Measurements from ENCODE around the gene PPP2R2D.

The PPP2R2D gene

DNA sequence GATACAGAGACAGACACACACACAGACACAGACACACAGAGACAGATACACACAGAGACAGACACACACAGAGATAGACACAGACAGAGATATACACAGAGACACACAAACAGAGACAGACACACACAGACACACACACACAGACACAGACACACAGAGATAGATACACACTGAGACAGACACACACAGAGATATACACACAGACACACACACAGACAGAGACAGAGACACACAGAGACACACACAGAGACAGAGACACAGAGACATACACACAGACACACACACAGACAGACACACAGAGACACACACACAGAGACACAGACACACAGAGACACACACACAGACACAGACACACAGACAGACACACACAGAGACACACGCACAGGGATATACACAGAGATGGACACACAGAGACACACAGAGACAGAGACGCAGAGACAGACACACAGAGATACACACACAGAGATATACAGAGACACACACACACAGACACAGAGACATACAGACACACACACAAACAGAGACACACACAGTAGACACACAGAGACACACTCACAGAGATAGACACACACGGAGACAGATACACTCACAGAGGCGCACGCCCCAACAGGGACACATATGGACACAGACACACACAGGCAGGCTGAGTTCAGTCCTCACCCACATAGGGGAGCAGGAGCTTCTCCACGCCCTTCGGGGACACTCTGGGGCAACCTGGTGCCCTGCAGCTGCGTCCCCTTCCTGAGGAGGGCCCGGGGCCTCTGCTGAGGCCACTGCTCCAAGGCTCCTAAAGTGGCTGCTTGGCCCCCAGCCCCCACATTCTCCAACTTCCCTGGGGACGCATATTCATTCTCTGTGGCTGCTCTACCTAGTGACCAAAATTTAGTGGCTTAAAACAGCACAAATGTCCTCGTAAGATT is 10.3 kb upstream of the PPP2R2D start:
- Mint-ChIP-seq H3K27me3 (ENCODE audit: low read depth) (peaks cover 17% of the 10 kb centered on the region), H3K36me3 (ENCODE audit: low read depth) (no peaks in the 10 kb centered on the region), H3K27ac (no peak overlapping the region), H3K4me3 (no peak overlapping the region), H3K4me1 (ENCODE audit: low read depth) (peaks cover under 1% of the 10 kb centered on the region), H3K9me3 (no peaks in the 10 kb centered on the region)

- Mint-ChIP-seq H3K4me3 (no peak overlapping the region), H3K27ac (no peak overlapping the region), H3K36me3 (ENCODE audit: low read depth) (no peaks in the 10 kb centered on the region), H3K27me3 (ENCODE audit: low read depth) (peaks cover 13% of the 10 kb centered on the region), H3K4me1 (ENCODE audit: low read depth) (peaks cover under 1% of the 10 kb centered on the region), H3K9me3 (no peaks in the 10 kb centered on the region)
These were observed 9.4 kb upstream of the PPP2R2D start for GRCh38 chr10:131891196-131891928.

GRCh38 chr10:131891929-131892805 is 8.6 kb upstream of the PPP2R2D start:
- Mint-ChIP-seq H3K4me3 (no peak overlapping the region), H3K27ac (no peak overlapping the region), H3K4me1 (ENCODE audit: low read depth) (peaks cover 4% of the 10 kb centered on the region), H3K9me3 (no peaks in the 10 kb centered on the region), H3K36me3 (ENCODE audit: low read depth) (no peaks in the 10 kb centered on the region), H3K27me3 (ENCODE audit: low read depth) (peaks cover 11% of the 10 kb centered on the region)

GRCh38 chr10:131892806-131893675 is 7.8 kb upstream of the PPP2R2D start:
- no peaks in the 10 kb centered on the region for H3K36me3 Mint-ChIP-seq (ENCODE audit: low read depth)
- no peak overlapping the region for H3K4me3 Mint-ChIP-seq
- H3K4me1 Mint-ChIP-seq (ENCODE audit: low read depth), result peaks cover 4% of the 10 kb centered on the region
- H3K27me3 Mint-ChIP-seq (ENCODE audit: low read depth), result peaks cover 6% of the 10 kb centered on the region
- H3K9me3 Mint-ChIP-seq, result no peaks in the 10 kb centered on the region
- H3K27ac Mint-ChIP-seq, result no peak overlapping the region

GRCh38 chr10:131895116-131895515 is 5.7 kb upstream of the PPP2R2D start:
- H3K4me1 Mint-ChIP-seq (ENCODE audit: low read depth), result peaks cover 9% of the 10 kb centered on the region
- H3K9me3 Mint-ChIP-seq, result no peaks in the 10 kb centered on the region
- no peak overlapping the region for H3K4me3 Mint-ChIP-seq
- peaks cover 16% of the 10 kb centered on the region for H3K27me3 Mint-ChIP-seq (ENCODE audit: low read depth)
- H3K36me3 Mint-ChIP-seq (ENCODE audit: low read depth), result no peaks in the 10 kb centered on the region
- H3K27ac Mint-ChIP-seq, result no peak overlapping the region

DNA sequence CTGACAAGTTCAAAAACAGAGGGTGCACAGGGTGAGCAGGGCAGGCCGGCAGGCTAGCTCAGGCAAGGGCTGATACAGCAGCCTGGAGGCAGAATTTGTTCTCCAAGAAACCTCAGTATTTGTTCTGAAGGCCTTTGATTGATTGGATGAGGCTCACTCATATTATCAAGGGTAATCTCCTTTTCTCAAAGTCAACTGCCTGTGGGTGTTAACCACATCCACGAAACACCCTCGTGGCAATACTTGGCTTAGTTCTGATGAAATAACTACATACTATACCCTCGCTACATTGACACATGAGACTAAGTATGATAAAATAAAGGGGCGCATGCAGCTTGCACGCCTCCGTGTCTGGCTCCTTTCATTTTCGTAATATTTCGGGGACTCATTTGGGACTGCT is 4.4 kb upstream of the PPP2R2D start:
- Mint-ChIP-seq H3K4me3 (no peak overlapping the region), H3K36me3 (ENCODE audit: low read depth) (no peaks in the 10 kb centered on the region), H3K27ac (no peak overlapping the region), H3K27me3 (ENCODE audit: low read depth) (peaks cover 16% of the 10 kb centered on the region), H3K9me3 (no peaks in the 10 kb centered on the region), H3K4me1 (ENCODE audit: low read depth) (peaks cover 9% of the 10 kb centered on the region)

DNA sequence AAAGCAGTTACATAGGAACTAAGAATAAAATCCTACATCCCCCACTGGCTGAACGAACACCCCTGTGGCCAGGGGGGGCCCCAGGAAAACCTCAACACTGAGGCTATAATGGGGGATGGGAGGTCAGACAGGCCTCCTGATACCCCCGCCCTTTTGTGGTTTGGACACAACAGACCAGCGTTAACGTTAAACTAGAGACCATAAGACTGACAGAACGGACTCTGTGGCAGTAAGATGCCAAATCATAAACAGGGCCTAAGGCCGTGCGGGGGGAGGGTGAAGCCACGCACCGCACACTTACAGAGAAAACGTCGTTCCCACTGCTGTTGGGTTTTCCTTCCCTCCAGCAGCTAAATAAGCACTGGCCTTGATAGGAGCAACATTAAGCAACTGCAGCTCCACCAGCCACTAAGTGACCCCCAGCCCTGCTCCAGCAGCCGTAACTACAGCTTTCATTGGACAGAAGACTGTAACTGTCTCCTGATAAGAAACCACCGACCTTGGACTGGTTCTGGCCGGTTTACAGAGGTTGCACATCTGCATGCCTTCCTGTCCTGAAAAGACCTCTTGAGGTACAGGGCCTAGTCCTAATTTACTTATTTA is 3.4 kb upstream of the PPP2R2D start:
- peaks cover 16% of the 10 kb centered on the region for H3K27me3 Mint-ChIP-seq (ENCODE audit: low read depth)

DNA sequence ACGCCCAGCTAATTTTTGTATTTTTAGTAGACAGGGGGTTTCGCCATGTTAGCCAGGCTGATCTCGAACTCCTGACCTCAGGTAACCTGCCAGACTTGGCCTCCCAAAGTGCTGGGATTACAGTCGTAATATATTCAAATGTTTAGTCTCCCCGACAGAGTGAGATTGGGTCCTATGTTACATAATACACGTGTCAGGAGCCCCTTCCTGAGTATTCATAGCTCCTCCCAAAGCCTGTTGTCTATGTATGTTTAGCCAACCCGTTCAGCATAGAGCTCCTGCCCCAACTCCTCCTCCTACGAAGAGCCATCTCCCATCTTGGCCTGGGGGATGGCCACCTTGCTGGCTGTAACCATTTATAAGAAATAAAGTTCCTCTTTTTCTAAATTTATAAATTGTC is 2.7 kb upstream of the PPP2R2D start:
- H3K4me3 Mint-ChIP-seq, result no peak overlapping the region
- H3K9me3 Mint-ChIP-seq, result no peaks in the 10 kb centered on the region
- no peak overlapping the region for H3K27ac Mint-ChIP-seq
- H3K27me3 Mint-ChIP-seq (ENCODE audit: low read depth), result peaks cover 16% of the 10 kb centered on the region
- H3K4me1 Mint-ChIP-seq (ENCODE audit: low read depth), result peaks cover 20% of the 10 kb centered on the region
- peaks cover 2% of the 10 kb centered on the region for H3K36me3 Mint-ChIP-seq (ENCODE audit: low read depth)

More for the DNA sequence above, 3.4 kb upstream of the PPP2R2D start:
- no peak overlapping the region for H3K4me3 Mint-ChIP-seq
- H3K4me1 Mint-ChIP-seq (ENCODE audit: low read depth), result peaks cover 16% of the 10 kb centered on the region
- peaks cover 2% of the 10 kb centered on the region for H3K36me3 Mint-ChIP-seq (ENCODE audit: low read depth)
- H3K9me3 Mint-ChIP-seq, result no peaks in the 10 kb centered on the region
- H3K27ac Mint-ChIP-seq, result no peak overlapping the region

DNA sequence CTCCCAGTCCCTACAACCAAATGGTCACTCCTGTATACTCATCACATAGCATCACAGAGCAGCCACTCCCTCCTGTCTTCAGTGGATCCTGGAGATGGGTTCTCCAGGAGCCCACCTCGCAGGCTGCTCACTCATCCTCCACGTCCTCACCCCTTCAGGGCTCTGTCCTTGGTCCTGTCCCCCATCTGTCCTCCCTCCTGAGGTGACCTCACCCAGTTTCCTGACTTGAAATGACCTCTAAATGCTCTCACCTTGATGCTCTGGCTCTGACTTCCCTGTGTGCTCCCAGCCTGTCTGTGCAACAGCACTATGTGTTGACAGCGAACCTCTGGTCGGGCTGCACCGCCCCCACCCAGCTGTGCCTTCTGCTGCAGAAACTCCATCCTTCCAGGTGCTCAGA is 2.1 kb upstream of the PPP2R2D start:
- H3K4me3 Mint-ChIP-seq, result no peak overlapping the region
- no peak overlapping the region for H3K27ac Mint-ChIP-seq
- peaks cover 5% of the 10 kb centered on the region for H3K36me3 Mint-ChIP-seq (ENCODE audit: low read depth)
- H3K27me3 Mint-ChIP-seq (ENCODE audit: low read depth), result peaks cover 16% of the 10 kb centered on the region
- peaks cover 24% of the 10 kb centered on the region for H3K4me1 Mint-ChIP-seq (ENCODE audit: low read depth)
- no peaks in the 10 kb centered on the region for H3K9me3 Mint-ChIP-seq

DNA sequence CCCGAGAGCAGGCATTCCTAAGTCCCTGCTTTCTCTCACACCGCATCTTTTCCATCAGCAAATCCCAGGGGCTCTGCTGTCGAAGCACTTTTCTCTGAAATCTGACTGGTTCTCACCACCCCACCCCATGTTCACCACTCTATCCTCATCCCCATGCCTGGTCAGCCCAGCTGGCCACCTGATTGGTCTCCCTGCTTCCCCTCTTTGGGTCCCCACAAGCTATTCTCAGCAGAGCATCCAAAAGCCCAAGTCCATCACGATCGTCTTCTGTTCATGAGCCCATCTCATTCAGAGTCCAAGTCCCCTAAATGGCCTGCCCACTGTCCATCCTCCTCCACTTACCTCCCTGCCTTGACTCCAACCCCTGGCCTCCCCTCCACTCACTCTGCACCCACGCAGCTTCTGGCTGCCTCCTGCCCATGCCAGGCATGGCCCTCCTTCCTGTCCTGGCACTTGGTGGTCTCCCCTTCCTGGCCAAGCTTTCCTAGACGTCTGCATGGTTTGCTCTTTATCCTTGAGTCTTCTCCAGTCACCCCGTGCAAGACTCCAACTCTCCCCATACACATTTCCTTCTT is 1.6 kb upstream of the PPP2R2D start:
- Mint-ChIP-seq H3K27ac (no peak overlapping the region), H3K27me3 (ENCODE audit: low read depth) (peaks cover 16% of the 10 kb centered on the region), H3K36me3 (ENCODE audit: low read depth) (peaks cover 6% of the 10 kb centered on the region), H3K4me1 (ENCODE audit: low read depth) (peaks cover 25% of the 10 kb centered on the region), H3K4me3 (no peak overlapping the region), H3K9me3 (no peaks in the 10 kb centered on the region)

GRCh38 chr10:131899695-131900349 is 986 bp upstream of the PPP2R2D start:
- peak overlapping the region; percentile 81 for H3K27ac Mint-ChIP-seq
- no peaks in the 10 kb centered on the region for H3K9me3 Mint-ChIP-seq
- peaks cover 31% of the 10 kb centered on the region for H3K4me1 Mint-ChIP-seq (ENCODE audit: low read depth)
- peaks cover 16% of the 10 kb centered on the region for H3K27me3 Mint-ChIP-seq (ENCODE audit: low read depth)
- H3K36me3 Mint-ChIP-seq (ENCODE audit: low read depth), result peaks cover 9% of the 10 kb centered on the region
- H3K4me3 Mint-ChIP-seq, result peak overlapping the region; percentile 83

GRCh38 chr10:131901181-131901829 is 497 bp downstream of the PPP2R2D start:
- H3K27me3 Mint-ChIP-seq (ENCODE audit: low read depth), result peaks cover 13% of the 10 kb centered on the region
- no peaks in the 10 kb centered on the region for H3K9me3 Mint-ChIP-seq
- H3K4me3 Mint-ChIP-seq, result peak overlapping the region; percentile 89
- peak overlapping the region; percentile 79 for H3K27ac Mint-ChIP-seq
- H3K36me3 Mint-ChIP-seq (ENCODE audit: low read depth), result peaks cover 12% of the 10 kb centered on the region
- H3K4me1 Mint-ChIP-seq (ENCODE audit: low read depth), result peaks cover 45% of the 10 kb centered on the region

Data from T-helper 1 cell treated with Interleukin-12 subunit alpha and Interleukin-12 subunit beta and Interleukin-4 antibody, amounts not matched to agents 30 μg/mL and 1 μg/mL, for 36 hours (primary cell).